NOMO-1 (cell line): Measurements from ENCODE around the gene THAP5.
A peak's percentile ranks its signal among the peaks of the same experiment; 100 is the strongest.

ENCODE experiments used
- DNase-seq, 2 experiments: peaks; one replicate each; lab custom pipeline; 2025; ENCODE audit not compliant: unreplicated experiment in 2 of 2; lab: John Stamatoyannopoulos, UW

The THAP5 gene

GRCh38 chr7:108569381-108570145, at the start of gene THAP5, which contains the start of gene DNAJB9:
THAP5 (minus strand) TSS chr7:108569706; CDS start chr7:108569569, 137 bp downstream.
DNAJB9 (plus strand) TSS chr7:108569874; CDS start chr7:108571727, 1,853 bp downstream.
- peak; percentile 87 to 88 for DNase-seq

GRCh38 chr7:108618056-108618455, 48.5 kb upstream of the THAP5 start:
- DNase-seq, result no peak

DNA sequence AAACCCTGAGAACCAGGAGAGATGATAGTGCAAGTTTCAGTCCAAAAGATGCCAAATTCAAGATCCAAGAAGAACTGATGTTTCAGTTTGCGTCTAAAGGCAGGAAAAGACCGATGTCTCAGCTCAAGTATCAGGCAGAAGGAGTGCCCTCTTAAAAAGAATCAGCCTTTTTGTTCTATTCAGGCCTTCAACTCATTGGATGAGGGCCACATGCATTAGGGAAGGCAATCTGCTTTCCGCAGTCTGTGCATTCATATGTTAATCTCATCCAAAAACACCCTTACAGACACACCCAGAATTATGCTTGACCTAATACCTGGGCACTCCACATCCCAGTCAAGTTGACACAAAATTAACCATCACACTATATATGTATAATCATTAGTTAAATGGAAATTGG, 45.4 kb upstream of the THAP5 start:
- DNase-seq, result no peak

DNA sequence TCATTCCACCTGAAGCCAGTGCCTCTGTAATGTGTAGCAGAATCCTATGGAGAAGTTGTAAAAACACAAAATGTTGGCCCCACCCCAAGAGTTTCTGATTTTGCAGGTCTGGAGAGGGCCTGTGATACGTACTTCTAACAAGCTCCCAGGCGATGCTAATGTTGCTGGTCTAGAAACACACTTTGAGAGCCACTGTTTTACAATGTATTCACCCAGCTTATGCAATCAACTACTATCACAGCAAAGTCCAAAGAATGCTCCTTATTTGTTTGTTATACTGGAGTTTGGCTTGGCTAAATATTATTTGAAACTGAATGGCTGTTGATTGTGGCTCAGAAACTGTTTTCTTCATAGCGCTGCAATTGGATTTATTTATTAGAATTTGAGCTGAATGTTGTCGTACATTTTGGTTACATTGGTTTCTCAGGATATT, 44.5 kb upstream of the THAP5 start:
- no peak for DNase-seq

DNA sequence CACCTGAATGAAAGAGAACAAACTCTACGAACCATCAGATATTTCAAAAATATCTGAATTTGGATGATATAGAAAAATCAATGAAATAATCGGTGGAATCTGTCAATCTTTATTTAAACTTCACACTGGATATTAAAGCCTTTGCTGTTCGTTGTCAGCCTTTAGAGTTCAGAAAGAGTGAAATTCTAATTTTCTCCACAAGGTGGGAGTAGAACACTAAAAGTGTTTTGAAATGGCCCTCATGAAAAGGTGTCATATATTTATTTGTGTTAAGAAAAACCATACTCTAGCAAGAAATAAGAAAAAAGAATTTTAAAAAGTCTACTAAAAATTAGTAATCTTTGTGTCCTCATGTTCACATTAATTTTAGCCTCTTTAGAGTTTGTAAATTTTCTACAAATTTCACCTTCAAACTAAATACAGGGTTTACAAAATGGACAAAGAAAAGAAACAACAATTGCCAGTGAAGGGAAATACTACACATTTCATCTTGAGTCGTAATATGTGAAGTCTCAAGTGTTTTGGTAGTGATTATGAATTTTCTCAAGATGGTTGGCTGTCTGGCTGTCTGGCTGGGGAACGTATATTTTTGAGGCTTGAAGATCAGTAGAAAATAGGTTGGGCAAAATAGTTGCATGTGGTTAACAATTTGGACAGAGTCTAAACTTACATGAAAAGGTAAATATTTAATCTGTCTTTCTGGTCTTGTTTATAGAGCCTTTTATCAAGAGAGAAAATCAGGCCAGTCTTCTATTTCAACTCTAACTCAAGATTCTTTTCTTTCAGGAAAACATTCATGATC, 43.8 kb upstream of the THAP5 start:
- DNase-seq, result peak in 1 of 2 experiments; percentile 0

DNA sequence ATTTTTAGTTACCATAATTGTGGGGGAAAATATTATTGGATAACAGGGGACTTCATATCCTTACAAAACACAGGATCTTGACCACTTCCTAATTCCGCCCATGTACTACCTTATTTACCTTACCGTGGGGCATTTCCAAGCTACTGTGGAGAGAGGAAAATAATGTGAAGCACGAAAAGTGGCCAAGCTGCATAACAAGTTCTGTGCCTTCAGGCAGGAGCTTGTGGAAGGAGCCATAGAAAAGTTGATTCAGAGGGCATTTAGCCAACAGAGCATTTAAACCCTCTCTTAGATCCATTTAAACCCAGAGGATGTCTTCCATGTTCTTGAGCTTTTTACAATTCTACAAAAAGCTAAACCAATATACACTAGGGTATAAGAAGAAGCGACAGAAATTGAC, 41.8 kb upstream of the THAP5 start:
- DNase-seq, result no peak

DNA sequence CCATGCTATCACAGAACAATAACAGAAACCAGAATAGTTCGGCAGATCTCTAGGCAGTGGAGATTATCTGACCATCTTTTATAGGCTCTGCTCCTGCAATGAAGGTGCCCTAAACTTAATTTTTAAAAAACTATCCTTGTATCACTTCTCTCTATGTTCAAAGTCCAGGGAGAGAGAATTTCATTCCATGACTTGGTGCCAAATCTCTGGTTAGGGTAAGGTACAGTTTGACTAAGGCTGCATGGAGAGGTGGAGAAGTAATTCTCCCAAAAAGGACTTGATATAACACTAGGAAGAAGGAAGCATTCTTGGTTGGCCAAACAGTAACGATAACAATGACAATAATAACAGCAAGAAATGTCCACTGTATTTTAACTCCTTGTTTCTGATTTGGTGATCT, 40.1 kb upstream of the THAP5 start:
- DNase-seq, result no peak

GRCh38 chr7:108605559-108606201, 36.2 kb upstream of the THAP5 start:
- no peak for DNase-seq

DNA sequence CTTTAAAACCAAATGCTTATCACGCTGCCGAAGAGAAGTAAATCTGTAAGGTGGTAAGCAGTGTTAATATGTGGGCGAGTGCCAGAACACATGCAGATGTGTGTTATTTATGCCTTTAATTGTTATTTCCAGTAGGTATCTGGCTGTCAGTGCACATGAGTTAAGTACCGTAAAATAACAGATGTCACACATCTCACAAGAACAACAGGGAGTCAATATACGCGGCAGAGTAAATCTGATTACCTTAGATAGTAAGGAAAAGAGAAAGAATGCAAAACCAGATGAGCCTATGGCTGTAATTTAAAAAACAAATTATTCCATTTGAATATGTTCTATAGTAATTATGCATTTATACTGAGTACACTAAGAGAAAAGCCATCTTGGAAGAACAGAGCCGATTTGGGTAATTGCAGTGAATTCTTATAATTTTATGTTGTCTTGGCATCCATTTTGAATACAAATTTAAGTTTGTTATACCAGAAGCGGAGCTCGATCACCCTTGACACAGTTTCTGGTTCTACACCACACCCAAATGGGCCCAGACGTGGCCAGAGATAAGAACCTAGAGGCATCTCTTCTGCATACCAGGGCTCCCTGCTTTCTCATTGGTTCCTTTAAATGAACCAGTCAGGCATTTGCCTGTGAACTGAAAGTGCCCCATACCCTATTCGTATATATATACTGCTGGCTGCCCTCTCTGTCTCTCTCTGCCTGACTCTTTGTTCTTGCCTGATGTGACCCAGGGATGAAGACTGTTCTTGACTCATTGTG, 35.0 kb upstream of the THAP5 start:
- no peak for DNase-seq

DNA sequence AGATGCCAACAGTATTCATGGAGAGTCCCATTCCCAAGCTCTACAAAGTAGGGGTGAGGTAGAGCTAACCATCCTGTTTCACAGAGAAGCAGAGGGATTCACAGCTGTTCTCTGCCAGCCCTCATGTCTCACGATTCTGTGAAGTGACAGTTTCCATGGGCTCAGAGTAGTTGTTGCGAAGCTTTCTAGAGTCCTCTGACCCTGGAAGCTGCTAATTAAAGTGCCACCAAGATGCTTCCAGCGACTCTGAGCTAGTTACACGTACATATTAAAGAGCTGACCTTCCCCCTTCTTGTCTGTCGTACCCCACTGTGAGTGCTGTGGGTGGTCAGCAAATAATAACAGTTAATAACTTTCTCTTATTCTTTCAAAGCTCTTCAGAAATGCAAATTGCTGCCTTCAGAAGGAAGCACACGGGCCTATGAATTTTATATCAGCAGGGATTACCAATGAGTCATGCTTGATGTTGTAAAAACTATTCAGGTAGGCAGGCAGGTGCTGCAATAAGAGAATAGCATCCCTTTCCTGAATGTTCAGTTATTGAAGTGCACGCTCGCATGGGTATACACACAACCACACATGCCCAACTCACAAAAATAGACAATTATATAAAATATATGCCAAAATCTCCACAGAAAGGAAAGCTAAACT, 34.3 kb upstream of the THAP5 start:
- DNase-seq, result no peak

DNA sequence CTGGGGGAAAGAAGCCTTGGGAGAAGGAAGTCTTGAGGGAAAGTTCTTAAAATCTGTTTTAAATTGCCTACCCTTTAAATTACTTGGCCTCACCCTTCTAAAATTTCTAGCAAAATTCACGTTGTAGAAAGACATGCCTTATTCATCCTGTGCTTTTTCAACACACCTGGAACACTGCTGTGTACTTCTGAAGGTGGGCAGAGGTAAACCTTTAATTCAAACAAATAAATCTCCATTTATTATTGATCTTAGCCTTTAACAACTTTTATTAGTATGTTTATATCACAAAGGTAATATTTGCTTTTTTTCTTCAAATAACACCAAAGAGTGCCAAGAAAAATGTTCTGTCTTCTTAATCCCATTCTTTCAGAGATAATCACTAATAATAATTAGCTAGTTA, 30.9 kb upstream of the THAP5 start:
- DNase-seq, result no peak

DNA sequence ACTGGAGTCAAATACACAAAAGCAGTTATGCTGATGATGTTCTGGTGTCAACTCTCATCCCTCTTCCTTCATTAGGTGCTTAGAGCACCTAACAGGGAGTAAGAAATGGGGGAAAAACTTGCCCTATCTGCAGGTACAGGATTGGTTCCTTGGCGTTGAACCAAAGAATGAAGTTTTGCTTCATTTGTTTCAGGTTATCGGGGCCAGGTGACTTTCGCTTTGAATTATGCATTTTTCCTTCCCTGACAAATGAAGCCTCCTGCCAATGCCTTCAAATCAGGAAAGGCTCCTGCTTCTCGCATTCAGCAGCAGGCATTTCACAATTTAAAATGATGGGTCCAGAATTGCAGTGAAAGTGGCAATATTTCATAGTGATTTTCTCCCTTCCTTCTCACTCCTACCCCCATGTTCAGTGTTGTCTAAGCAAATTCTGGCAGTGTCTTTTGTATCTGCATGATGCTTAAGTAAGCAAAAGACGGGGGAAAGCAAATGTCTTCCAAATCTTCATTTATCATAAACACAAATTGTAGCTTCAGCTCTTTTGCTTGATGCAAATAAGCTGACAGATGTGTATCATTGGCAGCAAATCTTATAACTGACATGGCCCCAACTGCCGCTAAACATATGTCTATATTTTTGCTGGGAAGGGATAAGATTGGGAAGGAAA, 29.5 kb upstream of the THAP5 start:
- no peak for DNase-seq

- no peak for DNase-seq
Measured at GRCh38 chr7:108598153-108598552, 28.6 kb upstream of the THAP5 start.

DNA sequence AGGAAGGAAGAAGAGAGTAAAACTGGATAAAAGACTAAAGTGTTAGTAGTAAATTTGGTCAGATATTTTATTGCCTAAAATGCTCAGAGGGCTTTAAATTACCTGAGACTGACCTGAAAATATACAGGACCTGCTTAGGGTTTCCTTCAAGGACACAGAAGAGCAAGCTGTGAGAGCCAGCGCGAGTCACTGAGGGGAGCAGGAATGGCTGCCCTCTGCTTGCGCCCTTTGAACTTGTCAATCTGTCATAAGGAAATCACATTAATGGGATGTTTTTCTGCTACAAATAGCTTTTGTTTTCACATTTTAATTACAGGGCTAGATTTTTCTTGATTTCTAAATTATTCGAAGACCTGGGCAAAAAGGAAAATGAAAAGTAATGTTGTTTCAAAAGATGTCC, 27.1 kb upstream of the THAP5 start:
- DNase-seq, result no peak

GRCh38 chr7:108592646-108593201, 23.2 kb upstream of the THAP5 start:
- no peak for DNase-seq

DNA sequence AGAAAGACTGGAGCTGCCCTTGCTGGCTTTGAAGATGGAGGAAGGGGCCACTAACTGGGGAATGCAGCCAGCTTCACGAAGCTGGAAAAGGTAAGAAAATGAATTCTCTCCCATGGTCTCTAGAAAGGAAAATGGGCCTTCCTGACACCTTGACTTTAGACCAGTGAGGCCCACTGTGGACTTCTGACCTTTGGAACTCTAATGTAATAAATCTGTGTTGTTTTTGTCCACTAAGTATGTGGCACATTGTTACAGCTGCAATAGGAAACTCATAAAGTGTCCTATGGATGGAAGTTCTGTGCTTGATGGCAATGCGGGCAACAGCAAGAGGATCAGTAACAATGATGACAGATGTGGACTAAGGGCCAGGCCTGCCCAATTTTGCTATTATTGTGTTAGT, 21.1 kb upstream of the THAP5 start:
- no peak for DNase-seq

GRCh38 chr7:108589874-108590273, 20.4 kb upstream of the THAP5 start:
- no peak for DNase-seq

DNA sequence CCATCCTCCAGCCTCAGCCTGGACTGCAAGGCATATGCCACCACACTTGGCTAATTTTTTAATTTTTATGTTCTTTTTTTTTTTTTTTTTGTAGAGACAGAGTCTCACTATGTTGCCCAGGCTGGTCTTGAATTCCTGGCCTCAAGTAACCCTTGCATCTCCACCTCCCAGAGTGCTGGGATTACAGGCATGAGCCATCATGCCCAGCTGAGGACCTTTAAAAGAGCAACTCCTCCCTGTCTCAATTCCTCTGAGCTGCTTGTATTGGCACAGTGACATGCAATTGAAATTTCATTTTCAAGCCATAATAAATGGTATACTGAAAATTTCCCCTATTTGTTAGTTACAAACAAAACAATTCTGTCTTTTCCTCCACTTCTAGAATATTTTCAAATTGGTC, 19.7 kb upstream of the THAP5 start:
- no peak for DNase-seq

DNA sequence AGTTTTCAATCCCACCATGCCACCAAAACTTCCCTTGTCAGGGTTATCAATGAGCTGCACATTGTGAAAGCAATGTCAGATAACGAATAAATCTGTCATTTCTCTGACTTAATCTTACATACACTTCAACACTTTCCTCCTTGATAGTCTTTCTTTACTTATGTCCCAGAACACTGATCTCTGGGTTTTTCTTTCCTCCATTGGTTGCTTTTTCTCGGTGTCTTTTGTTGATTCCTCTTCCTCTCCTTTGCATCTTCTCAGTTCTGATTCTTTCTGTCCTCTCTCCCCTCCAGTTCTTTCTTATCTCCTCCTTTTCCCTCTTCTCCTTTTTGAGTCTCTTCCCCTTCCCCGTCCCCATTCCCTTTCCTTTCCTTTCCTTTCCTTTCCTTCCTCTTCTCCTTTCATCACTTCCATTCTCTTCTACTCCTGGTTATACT, 16.8 kb upstream of the THAP5 start:
- no peak for DNase-seq
